ENCODE data around the gene RMDN3.

RMDN3 gene, protein sequence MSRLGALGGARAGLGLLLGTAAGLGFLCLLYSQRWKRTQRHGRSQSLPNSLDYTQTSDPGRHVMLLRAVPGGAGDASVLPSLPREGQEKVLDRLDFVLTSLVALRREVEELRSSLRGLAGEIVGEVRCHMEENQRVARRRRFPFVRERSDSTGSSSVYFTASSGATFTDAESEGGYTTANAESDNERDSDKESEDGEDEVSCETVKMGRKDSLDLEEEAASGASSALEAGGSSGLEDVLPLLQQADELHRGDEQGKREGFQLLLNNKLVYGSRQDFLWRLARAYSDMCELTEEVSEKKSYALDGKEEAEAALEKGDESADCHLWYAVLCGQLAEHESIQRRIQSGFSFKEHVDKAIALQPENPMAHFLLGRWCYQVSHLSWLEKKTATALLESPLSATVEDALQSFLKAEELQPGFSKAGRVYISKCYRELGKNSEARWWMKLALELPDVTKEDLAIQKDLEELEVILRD

GRCh38 chr15:40754883-40755811 is at the start of gene RMDN3:
Gene RMDN3 (minus strand): TSS chr15:40755254. CDS start chr15:40754783, 471 bp downstream.
- peak; percentile 16 for DNase-seq

GRCh38 chr15:40803688-40804087 is 48.6 kb upstream of the RMDN3 start:
- no peak for DNase-seq

- DNase-seq: no peak
Measured at GRCh38 chr15:40803076-40803475, 48.0 kb upstream of the RMDN3 start.

DNA sequence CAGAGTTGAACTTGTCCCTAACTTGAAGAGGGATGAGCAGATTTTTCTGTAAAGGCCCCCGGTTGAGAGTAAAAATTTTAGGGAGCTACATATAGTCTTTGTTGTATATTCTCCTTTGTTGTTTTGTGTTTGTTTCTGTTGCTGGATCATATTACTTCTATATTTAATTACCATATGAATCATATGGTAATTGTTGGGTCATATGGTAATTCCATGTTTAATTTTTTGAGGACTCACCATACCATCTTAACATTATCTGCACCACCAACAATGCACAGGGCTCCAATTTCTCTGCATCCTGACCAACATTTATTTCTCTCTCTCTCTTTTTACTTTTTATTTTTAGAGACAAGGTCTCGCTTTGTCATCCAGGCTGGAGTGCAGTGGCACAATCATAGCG is 44.5 kb upstream of the RMDN3 start:
- DNase-seq: no peak

GRCh38 chr15:40796512-40796911 is 41.5 kb upstream of the RMDN3 start:
- no peak for DNase-seq

DNA sequence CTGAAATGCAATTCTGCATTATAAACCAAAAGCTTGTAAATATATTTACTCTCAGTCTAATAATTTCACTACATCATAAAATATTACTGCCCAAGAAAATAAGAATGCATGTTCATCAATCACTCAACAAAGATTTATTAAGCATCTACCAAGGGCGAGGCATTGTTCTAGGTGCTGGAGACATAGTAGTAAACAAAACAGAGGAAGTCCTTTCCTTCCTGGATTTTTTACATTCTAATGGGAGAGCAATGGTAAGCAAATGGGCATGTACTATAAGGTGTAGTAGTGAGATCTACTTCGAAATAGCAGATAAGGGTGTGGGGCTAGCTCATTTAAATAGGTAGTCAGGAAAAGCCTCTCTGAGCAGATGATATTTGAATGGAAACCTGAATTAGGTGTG is 41.0 kb upstream of the RMDN3 start:
- no peak for DNase-seq

- DNase-seq: no peak
Measured at GRCh38 chr15:40793216-40793989, 38.3 kb upstream of the RMDN3 start.

GRCh38 chr15:40792394-40792793 is 37.3 kb upstream of the RMDN3 start:
- no peak for DNase-seq

DNA sequence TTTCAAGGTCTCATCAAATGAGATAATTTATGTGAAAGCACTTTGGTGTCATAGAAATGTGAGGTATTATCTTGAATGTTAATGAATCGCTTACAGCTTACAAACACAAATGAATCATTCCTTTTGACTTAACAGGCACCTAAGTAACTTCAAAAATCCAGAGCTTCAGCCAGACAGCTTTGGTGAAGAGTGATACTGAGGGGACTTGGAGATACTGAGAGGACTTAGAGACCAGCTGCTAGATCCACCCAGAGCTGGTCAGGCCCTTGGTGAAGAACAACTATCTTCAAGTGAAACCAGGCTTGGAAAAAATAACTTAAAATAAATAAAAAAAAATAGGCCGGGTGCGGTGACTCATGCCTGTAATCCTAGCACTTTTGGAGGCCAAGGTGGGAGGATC is 35.7 kb upstream of the RMDN3 start:
- no peak for DNase-seq

DNA sequence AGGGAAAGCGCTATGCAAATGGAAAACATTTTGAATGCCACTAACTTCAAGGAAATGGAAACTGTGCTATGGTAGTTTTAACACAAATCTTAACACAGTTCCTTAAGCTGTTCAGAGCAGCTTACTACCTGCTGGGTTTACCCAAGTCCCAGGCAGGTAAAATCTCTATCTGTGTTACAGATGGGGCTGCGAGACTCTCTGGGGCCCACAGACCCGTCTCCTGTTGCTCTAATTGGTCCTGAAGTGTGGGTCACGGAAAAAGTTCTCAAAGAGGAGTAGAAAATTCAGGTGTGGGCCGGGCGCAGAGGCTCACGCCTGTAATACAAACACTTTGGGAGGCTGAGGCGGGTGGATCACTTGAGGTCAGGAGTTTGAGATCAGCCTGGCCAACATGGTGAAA is 34.9 kb upstream of the RMDN3 start:
- no peak for DNase-seq

GRCh38 chr15:40789119-40789518 is 34.1 kb upstream of the RMDN3 start:
- DNase-seq: no peak

GRCh38 chr15:40787991-40788390 is 32.9 kb upstream of the RMDN3 start:
- DNase-seq: no peak

- DNase-seq: peak; percentile 8
Measured at GRCh38 chr15:40787344-40787841, 32.3 kb upstream of the RMDN3 start.

GRCh38 chr15:40785814-40786213 is 30.8 kb upstream of the RMDN3 start:
- no peak for DNase-seq

DNA sequence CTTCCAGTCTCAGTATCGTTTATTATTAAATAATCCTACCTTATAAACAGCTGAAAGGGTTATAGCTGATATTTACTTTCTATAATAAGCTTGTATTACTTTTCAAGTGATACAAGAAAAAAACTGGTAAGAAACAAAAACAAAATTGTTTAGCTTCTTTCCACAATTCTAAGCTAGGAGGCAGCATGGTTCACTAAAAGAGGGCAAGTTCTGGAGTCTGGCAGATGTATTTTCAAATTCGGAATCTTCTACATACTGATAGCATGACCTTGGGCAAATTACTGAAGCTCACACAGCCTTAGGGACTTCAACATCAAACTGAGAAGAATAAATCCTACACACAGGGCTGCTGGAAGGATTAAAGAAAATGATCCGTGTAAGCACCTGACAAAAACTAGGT is 30.1 kb upstream of the RMDN3 start:
- DNase-seq: no peak

DNA sequence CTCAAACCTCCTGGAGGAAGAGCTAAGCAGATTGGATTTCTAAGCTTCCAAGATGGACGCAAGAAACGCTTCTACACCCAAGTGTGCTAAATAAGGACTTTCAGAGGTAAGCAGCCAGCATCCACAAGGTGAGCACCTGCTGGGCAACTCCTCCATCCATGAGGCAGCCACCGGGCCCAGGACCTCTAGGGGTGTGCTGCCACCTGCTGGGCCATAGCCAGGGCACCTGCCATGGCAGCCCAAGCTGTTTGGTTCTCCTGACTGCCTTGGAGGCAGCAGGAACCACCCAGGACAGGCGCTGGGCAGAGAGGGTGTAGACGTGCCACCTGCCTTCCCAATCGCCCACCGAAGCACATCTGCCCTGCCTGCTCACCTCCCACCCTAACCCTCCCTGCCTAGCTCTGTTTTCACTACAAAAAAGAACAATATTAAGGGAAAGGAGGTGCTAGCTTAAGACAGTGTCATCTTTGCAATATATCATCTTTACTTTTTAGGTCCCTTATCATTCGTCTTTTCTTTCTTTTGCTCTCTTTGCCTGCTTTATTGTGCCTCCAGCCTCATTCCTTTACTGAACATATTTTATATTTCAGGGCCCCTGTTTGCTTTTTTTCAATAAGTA is 27.7 kb upstream of the RMDN3 start:
- DNase-seq: no peak

- no peak for DNase-seq
Measured at GRCh38 chr15:40776537-40777141, 21.6 kb upstream of the RMDN3 start.

DNA sequence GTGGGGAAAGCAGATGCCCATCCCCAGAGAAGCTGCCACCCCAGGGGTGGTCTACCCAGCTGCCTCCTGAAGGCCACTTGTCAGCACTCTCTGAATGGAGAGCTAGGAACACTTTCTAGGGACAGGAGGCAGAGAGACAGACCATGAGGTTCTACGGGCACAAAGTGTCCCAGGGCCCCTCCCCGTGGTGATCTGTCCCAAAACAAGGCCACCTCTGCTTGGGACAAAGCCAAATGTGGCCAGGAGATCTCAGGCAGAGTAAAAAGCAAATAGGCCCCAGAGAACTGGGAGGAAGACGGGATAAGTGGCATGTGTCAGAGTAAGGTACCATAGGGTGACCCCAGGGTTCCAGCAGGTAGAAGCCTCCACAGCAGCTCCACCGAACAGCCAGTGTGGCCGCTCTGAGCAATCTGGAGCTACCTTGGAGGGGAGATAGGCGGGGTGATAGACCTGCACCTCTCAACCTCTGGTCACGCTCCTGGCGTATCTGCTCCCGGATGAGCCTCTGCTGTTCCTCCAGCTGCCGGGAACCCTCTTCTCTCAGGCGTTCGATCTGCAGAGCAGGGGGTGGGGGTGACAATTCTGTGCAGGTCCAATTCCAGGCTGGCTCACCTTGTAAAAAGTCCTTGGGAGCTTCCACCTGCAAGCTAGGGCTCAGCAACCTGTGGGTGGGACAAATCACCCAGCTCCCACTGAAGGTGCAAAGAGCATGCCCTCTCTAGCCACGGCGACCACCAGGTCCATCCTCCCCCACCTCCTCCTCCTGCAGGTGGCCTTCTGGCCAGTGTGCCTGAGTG is 20.9 kb upstream of the RMDN3 start:
- no peak for DNase-seq

DNA sequence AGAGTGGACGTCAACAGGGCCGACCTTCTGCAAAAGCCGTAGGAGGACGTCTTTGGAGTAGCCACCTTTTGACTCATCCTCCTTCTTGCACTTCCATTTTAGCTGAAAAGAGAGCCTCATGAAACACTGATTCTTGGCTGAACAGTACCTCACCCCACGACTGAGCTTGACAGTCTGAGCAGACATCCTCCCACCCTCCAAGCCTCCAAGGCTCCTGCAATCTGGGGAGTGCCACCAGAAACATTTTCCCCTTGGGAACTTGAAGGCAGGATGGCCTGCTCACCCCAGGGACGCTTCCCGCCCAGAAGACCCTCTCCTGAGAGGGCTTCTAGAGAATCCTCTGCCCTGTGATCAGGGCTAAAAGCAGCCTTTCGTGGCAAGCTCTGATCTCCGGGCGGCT is 20.0 kb upstream of the RMDN3 start:
- DNase-seq: no peak

GRCh38 chr15:40773902-40774301 is 18.8 kb upstream of the RMDN3 start:
- no peak for DNase-seq

GRCh38 chr15:40773496-40773895 is 18.4 kb upstream of the RMDN3 start:
- no peak for DNase-seq
